ENCODE results near the gene FAM163B.

- no peak for TF ChIP-seq GLI4 (tag by site-specific recombination; IDR thresholded peaks at IDR 0.05)
- TF ChIP-seq CTCF (tag by site-specific recombination; IDR thresholded peaks at IDR 0.05) = no peak
- no peak for TF ChIP-seq ZBTB1 (tag by site-specific recombination; IDR thresholded peaks at IDR 0.05)
- no peak for TF ChIP-seq ZNF146 (tag by site-specific recombination; IDR thresholded peaks at IDR 0.05)
- TF ChIP-seq BCL6B (tag by site-specific recombination; IDR thresholded peaks at IDR 0.05) = no peak
- TF ChIP-seq YY1 (tag by site-specific recombination; IDR thresholded peaks at IDR 0.05) = no peak
- no peak for TF ChIP-seq ZEB2 (tag by site-specific recombination; IDR thresholded peaks at IDR 0.05)
- TF ChIP-seq PATZ1 (tag by site-specific recombination; IDR thresholded peaks at IDR 0.05) = no peak
- TF ChIP-seq ZNF335 (tag by site-specific recombination; conservative IDR thresholded peaks at IDR 0.05) = no peak
- no peak for TF ChIP-seq ZNF274 (IDR thresholded peaks at IDR 0.05; ENCODE audit: low read length)
- no peak for TF ChIP-seq ZNF274 (tag by site-specific recombination; IDR thresholded peaks at IDR 0.05; ENCODE audit: borderline replicate concordance)
- TF ChIP-seq ZNF311 (tag by site-specific recombination; IDR thresholded peaks at IDR 0.05; ENCODE audit: borderline replicate concordance) = no peak
- no peak for TF ChIP-seq ZNF830 (tag by site-specific recombination; IDR thresholded peaks at IDR 0.05; ENCODE audit: low read depth)
- TF ChIP-seq BCL11A (tag by site-specific recombination; IDR thresholded peaks at IDR 0.05; ENCODE audit: low read depth) = no peak
- TF ChIP-seq ZBTB49 (tag by site-specific recombination; IDR thresholded peaks at IDR 0.05; ENCODE audit: low read depth) = no peak
Measured at GRCh38 chr9:133551446-133551845, 57.7 kb downstream of the FAM163B start.
